Cerebellar cortex (tissue), 1 donor: ENCODE results near the gene DRC1.
"Not testable (repeated sequence)": the region's sequence is repeated elsewhere in the genome, so short reads cannot be mapped to it uniquely, and the experiment has no call there.

Experiments
- DNase-seq: peaks from one replicate; pipeline ENCODE4 v3.0.0-alpha.2; 2015; ENCODE audit warnings: low spot score

DRC1 gene

GRCh38 chr2:26401739-26402541, at the start of gene DRC1:
TSS of gene DRC1 (plus strand) at chr2:26401920. CDS start at chr2:26401990, 70 bp downstream.
- peak; percentile 68 for DNase-seq

GRCh38 chr2:26352892-26353291, 48.8 kb upstream of the DRC1 start:
- no peak for DNase-seq

- not testable (repeated sequence) for DNase-seq
Measured at GRCh38 chr2:26354469-26354868, 47.3 kb upstream of the DRC1 start.

- DNase-seq = no peak
Measured at GRCh38 chr2:26355038-26355995, 46.4 kb upstream of the DRC1 start.

- no peak for DNase-seq
Measured at GRCh38 chr2:26356111-26356510, 45.6 kb upstream of the DRC1 start.

GRCh38 chr2:26356771-26357170, 44.9 kb upstream of the DRC1 start:
- DNase-seq = no peak

- no peak for DNase-seq
Measured at GRCh38 chr2:26359886-26360473, 41.7 kb upstream of the DRC1 start.

- no peak for DNase-seq
Measured at GRCh38 chr2:26363323-26363722, 38.4 kb upstream of the DRC1 start.

- no peak for DNase-seq
Measured at GRCh38 chr2:26363958-26364357, 37.8 kb upstream of the DRC1 start.

- DNase-seq = no peak
Measured at GRCh38 chr2:26364669-26365068, 37.1 kb upstream of the DRC1 start.

- DNase-seq = no peak
Measured at GRCh38 chr2:26366957-26367356, 34.8 kb upstream of the DRC1 start.

- not testable (repeated sequence) for DNase-seq
Measured at GRCh38 chr2:26369664-26370063, 32.1 kb upstream of the DRC1 start.

- not testable (repeated sequence) for DNase-seq
Measured at GRCh38 chr2:26370909-26371308, 30.8 kb upstream of the DRC1 start.

- DNase-seq = no peak
Measured at GRCh38 chr2:26376799-26377198, 24.9 kb upstream of the DRC1 start.

GRCh38 chr2:26380281-26380680, 21.4 kb upstream of the DRC1 start:
- DNase-seq = no peak

GRCh38 chr2:26382564-26382963, 19.2 kb upstream of the DRC1 start:
- no peak for DNase-seq

- no peak for DNase-seq
Measured at GRCh38 chr2:26384183-26384582, 17.5 kb upstream of the DRC1 start.

GRCh38 chr2:26384597-26384996, 17.1 kb upstream of the DRC1 start:
- no peak for DNase-seq

- no peak for DNase-seq
Measured at GRCh38 chr2:26387189-26387588, 14.5 kb upstream of the DRC1 start.

GRCh38 chr2:26394694-26395093, 7.0 kb upstream of the DRC1 start:
- DNase-seq = no peak

GRCh38 chr2:26395394-26395793, 6.3 kb upstream of the DRC1 start:
- no peak for DNase-seq

- DNase-seq = no peak
Measured at GRCh38 chr2:26396734-26397298, 4.9 kb upstream of the DRC1 start.
